NB4 (cell line): ENCODE results near the gene TCF7.

ENCODE experiments used
- DNase-seq: peaks from one replicate; pipeline ENCODE4 v3.0.0; 2010; ENCODE audit warnings: low read depth
- H3K4me3 ChIP-seq: one replicate; pipeline ENCODE4 v1.5.1; 2011; ENCODE audit warnings: mild to moderate bottlenecking, low read depth, low read length, moderate library complexity
- CTCF ChIP-seq: IDR thresholded peaks from one replicate; pipeline ENCODE4 v1.5.1; 2012; ENCODE audit warnings: low read depth, low read length
- MAX ChIP-seq: IDR thresholded peaks from 2 replicates; pipeline ENCODE4 v1.6.1; 2011; ENCODE audit warnings: low read depth, low read length
- MYC ChIP-seq: IDR thresholded peaks from 2 replicates; pipeline ENCODE4 v1.6.1; 2011; ENCODE audit warnings: low read depth, low read length
- POLR2A ChIP-seq: IDR thresholded peaks from 2 replicates; pipeline ENCODE4 v1.6.1; 2011; ENCODE audit warnings: mild to moderate bottlenecking; ENCODE audit not compliant: insufficient read length; ENCODE audit errors: extremely low read depth

TCF7 gene

GRCh38 chr5:134106991-134107701 lies 7.3 kb upstream of the TCF7 start:
- no peak for DNase-seq
- TF ChIP-seq MAX (no peak), POLR2A (no peak), CTCF (no peak), MYC (no peak)
- no peak overlapping the region for H3K4me3 ChIP-seq

- no peak overlapping the region for H3K4me3 ChIP-seq
- no peak for TF ChIP-seq CTCF
- no peak for TF ChIP-seq MYC
- TF ChIP-seq POLR2A: no peak
- no peak for TF ChIP-seq MAX
- DNase-seq: no peak
These were observed 6.7 kb upstream of the TCF7 start for GRCh38 chr5:134107779-134108178.

- DNase-seq: no peak
These were observed 4.1 kb upstream of the TCF7 start for GRCh38 chr5:134110382-134110781.

GRCh38 chr5:134111741-134112647 lies 2.5 kb upstream of the TCF7 start:
- DNase-seq: no peak
- no peak overlapping the region for H3K4me3 ChIP-seq
- TF ChIP-seq MAX: no peak
- no peak for TF ChIP-seq MYC
- TF ChIP-seq CTCF: no peak
- no peak for TF ChIP-seq POLR2A

More at GRCh38 chr5:134110382-134110781, 4.1 kb upstream of the TCF7 start:
- H3K4me3 ChIP-seq: no peak overlapping the region
- TF ChIP-seq CTCF (no peak), POLR2A (no peak), MYC (no peak), MAX (no peak)

- H3K4me3 ChIP-seq: no peak overlapping the region
- no peak for DNase-seq
- no peak for TF ChIP-seq CTCF
- no peak for TF ChIP-seq MAX
- TF ChIP-seq MYC: no peak
- TF ChIP-seq POLR2A: no peak
These were observed 1.6 kb upstream of the TCF7 start for GRCh38 chr5:134112726-134113362.
